Heart left ventricle (tissue), 16 donors: ENCODE measurements around the gene COLEC11. TPM values are rescaled to one million over a fixed set of nuclear protein-coding genes. Genes with fewer than 3 reads are reported as not detected.

Source experiments
- ATAC-seq, 4 donors: fragments of 200-7000 bp; cut with Tn5 transposase; one replicate each; pipeline ENCODE4 v1.9.1; 2020 to 2022; ENCODE audit warnings: moderate library complexity in 4 of 4, mild to moderate bottlenecking in 3 of 4, moderate number of reproducible peaks in 1 of 4
- DNase-seq, 5 donors: peaks; one replicate each; pipeline ENCODE4 v3.0.0-alpha.2; 2020
- H3K27ac ChIP-seq, 12 donors: fragments of 200-600 bp; sonication (generic) in 4 of 12; one replicate each; pipeline versions ENCODE4 v1.5.0 to v1.8.0; 2016 to 2022; ENCODE audit warnings: mild to moderate bottlenecking in 2 of 12
- H3K27me3 ChIP-seq, 9 donors: fragments of 200-600 bp; sonication (generic) in 2 of 9; one replicate each; pipeline versions ENCODE4 v1.5.1 to v1.8.0; 2016 to 2022; ENCODE audit warnings: mild to moderate bottlenecking in 3 of 9
- H3K36me3 ChIP-seq, 9 donors: fragments of 200-600 bp; sonication (generic) in 2 of 9; one replicate each; pipeline versions ENCODE4 v1.5.0 to v1.8.0; 2018 to 2022; ENCODE audit warnings: mild to moderate bottlenecking in 2 of 9
- H3K4me1 ChIP-seq, 12 donors: fragments of 200-600 bp; sonication (generic) in 4 of 12; one replicate each; pipeline versions ENCODE4 v1.5.0 to v1.8.0; 2016 to 2022; ENCODE audit warnings: mild to moderate bottlenecking in 3 of 12
- H3K4me3 ChIP-seq, 12 donors: fragments of 200-600 bp; sonication (generic) in 4 of 12; one replicate each; pipeline versions ENCODE4 v1.5.0 to v1.8.0; 2017 to 2022; ENCODE audit warnings: mild to moderate bottlenecking in 9 of 12, moderate library complexity in 4 of 12
- H3K9me3 ChIP-seq, 12 donors: fragments of 200-600 bp; sonication (generic) in 4 of 12; one replicate each; pipeline versions ENCODE4 v1.5.0 to v1.8.0; 2016 to 2022; ENCODE audit warnings: mild to moderate bottlenecking in 1 of 12
- CTCF ChIP-seq, 12 donors: fragments of 200-600 bp; sonication (generic) in 4 of 12; IDR thresholded peaks; one replicate each; pipeline versions ENCODE4 v1.5.0 to v1.8.0; 2018 to 2022; ENCODE audit warnings: antibody characterized with exemption in 12 of 12, mild to moderate bottlenecking in 5 of 12
- POLR2A ChIP-seq, 2 donors: fragments of 450-650 bp; IDR thresholded peaks; one replicate each; pipeline ENCODE4 v1.6.1; 2017; ENCODE audit warnings: antibody characterized with exemption in 2 of 2, mild to moderate bottlenecking in 2 of 2, moderate library complexity in 2 of 2
- WGBS, 4 donors: extraction: QIAGEN DNeasy Blood & Tissue Kit in 2 of 4; methylation state at CpG; one replicate each; pipeline versions ENCODE4 v1.1.5 to v1.1.7; 2013 to 2018; 5-methylcytosine and 5-hydroxymethylcytosine counted together
- intact Hi-C, 10 donors: fragments of 100-400 bp; cut with DNase I; formaldehyde crosslinking; loops; one replicate each; pipeline versions ENCODE4 v1.11.1 to v1.14.2; 2022
- polyA plus RNA-seq, 2 donors: library from polyadenylated mRNA; stranded (reverse); fragments of 200-250 nt; gene quantifications; one replicate each; pipeline ENCODE4 v1.2.3, GENCODE V29; 2013
- total RNA-seq, 9 donors: library from RNA; depleted of rRNA in 2 of 9; stranded (reverse); fragments of >200 nt in 2 of 9; fragmentation: NEBNext Ultra II Directional in 3 of 9; extraction: Animal tissue kit (Norgen Biotek cat#: 25700) in 3 of 9; gene quantifications; one replicate each; pipeline versions ENCODE4 v1.1.0 to v1.2.4, GENCODE V29; 2016 to 2023
- donor health status: ischemic (EF 13 %, LVEDD 7.1; RV severe dilation, severe dysfunction).
- donor health status: healthy with polysubstance abuse.
- donor health status: DM: no; HTN: yes; CAD: no.
- donor health status: DM: no; HTN: no; CAD: no.
- donor health status: ischemic (EF 25% LVEDD 6.9; RV normal size, moderate dysfunction).
- donor health status: ischemic (EF 25% LVEDD 5.7; RV mildly dilated, moderate dysfunction).
- donor health status: healthy.
- donor health status: DM: yes; HTN: yes; CAD: no.
- donor health status: ischemic (EF 35%, LVEDD 5.7; RV mildly dilated, moderate dysfunction).
- donor health status: nonischemic (EF 11% LVEDD 7.7; RV severe dilation, severe dysfunction).
- donor health status: DM: yes; HTN: yes; CAD: no.
- donor health status: PGD.
- donor health status: ischemic (EF 29% LVEDD 5.4; RV normal size, mild dysfunction).
- donor health status: nonischemic (EF 23%, LVEDD 6.1; RV moderate dilation, normal function).

The COLEC11 gene
- total and polyA plus RNA-seq, 11 donors = 2.3 to 12.5 (median 3.1) TPM

GRCh38 chr2:3601561-3602271 lies 6.8 kb downstream of the COLEC11 start:
- intact Hi-C loops = no loop called here
- TF ChIP-seq CTCF (IDR thresholded peaks at IDR 0.05) (no peak), POLR2A (IDR thresholded peaks at IDR 0.05) (no peak)
- H3K27ac ChIP-seq = no peak overlapping the region

GRCh38 chr2:3602553-3603339 lies 7.8 kb downstream of the COLEC11 start:
- ATAC-seq (no peak), DNase-seq (no peak)
- Histone ChIP-seq H3K4me1 (no peaks in the 10 kb centered on the region), H3K9me3 (no peaks in the 10 kb centered on the region), H3K27me3 (peaks cover 0 to 4% (median 0%) of the 10 kb centered on the region in 9 donors), H3K27ac (no peak overlapping the region), H3K36me3 (no peaks in the 10 kb centered on the region), H3K4me3 (no peak overlapping the region)
- TF ChIP-seq POLR2A (IDR thresholded peaks at IDR 0.05) (no peak), CTCF (IDR thresholded peaks at IDR 0.05) (no peak)
- 83 to 90% (median 85%) methylated on average over 25 of the region's 25 CpGs for WGBS, 4 donors
- intact Hi-C loops = no loop called here

More at GRCh38 chr2:3601561-3602271, 6.8 kb downstream of the COLEC11 start:
- ATAC-seq = no peak
- no peaks in the 10 kb centered on the region for H3K36me3 ChIP-seq
- WGBS, 4 donors = 78 to 87% (median 83%) methylated on average over 21 to 22 of the region's 22 CpGs
- H3K9me3 ChIP-seq = no peaks in the 10 kb centered on the region
- no peak overlapping the region for H3K4me3 ChIP-seq
- H3K27me3 ChIP-seq = peaks cover 0 to 4% (median 0%) of the 10 kb centered on the region in 9 donors
- DNase-seq = no peak
- H3K4me1 ChIP-seq = no peaks in the 10 kb centered on the region

GRCh38 chr2:3603536-3604206 lies 8.8 kb downstream of the COLEC11 start:
- TF ChIP-seq POLR2A (IDR thresholded peaks at IDR 0.05) = no peak
- no peak for TF ChIP-seq CTCF (IDR thresholded peaks at IDR 0.05)
- WGBS, 4 donors = 87 to 95% (median 89%) methylated on average over 16 to 19 of the region's 19 CpGs

More at GRCh38 chr2:3603536-3604206, 8.8 kb downstream of the COLEC11 start:
- Histone ChIP-seq H3K27ac (no peak overlapping the region), H3K9me3 (no peaks in the 10 kb centered on the region), H3K4me3 (no peak overlapping the region), H3K27me3 (peaks cover 0 to 1% (median 0%) of the 10 kb centered on the region in 9 donors), H3K4me1 (no peaks in the 10 kb centered on the region), H3K36me3 (no peaks in the 10 kb centered on the region)
- ATAC-seq (no peak), DNase-seq (no peak)
- intact Hi-C loops = no loop called here
